HCT116 (cell line): ENCODE results near the gene CARD8. TPM values are rescaled to one million over a fixed set of nuclear protein-coding genes. Genes with fewer than 3 reads are reported as not detected.

Experiments
- ATAC-seq: fragments of 200-7000 bp; cut with Tn5 transposase; 2 replicates; pipeline ENCODE4 v1.9.1; 2020; ENCODE audit warnings: mild to moderate bottlenecking, moderate library complexity
- BruUV-seq: library from RNA; stranded (reverse); fragments of 400-500 nt; replicated peaks from 2 replicates; lab custom pipeline; 2021; lab: Mats Ljungman, UMichigan
- CTCF ChIA-PET: fragments of 300-600 bp; sonication (Branson Sonifier 250); formaldehyde crosslinking; loops from one replicate; lab custom pipeline; 2021; ENCODE audit warnings: antibody characterized with exemption; lab: Charles Lee
- POLR2A ChIA-PET: fragments of 300-600, 350-600 bp; sonication (Branson Sonifier 250); formaldehyde crosslinking; loops from one replicate; lab custom pipeline; 2021; ENCODE audit warnings: antibody characterized with exemption; lab: Charles Lee
- RAD21 ChIA-PET, 2 experiments: fragments of 300-600 bp; sonication (Branson Sonifier 250); formaldehyde crosslinking; loops; one replicate each; lab custom pipeline; 2023; ENCODE audit warnings: low total read pairs in 2 of 2; ENCODE audit not compliant: uncharacterized antibody in 2 of 2, unreplicated experiment in 2 of 2, low non-redundant PET in 1 of 2; lab: Charles Lee
- DNase-seq: peaks from one replicate; pipeline ENCODE4 v3.0.0-alpha.2; 2010; ENCODE audit warnings: low read depth, low spot score
- H2AFZ ChIP-seq: fragments of 200-600 bp; shearing (Covaris generic), sonication (generic); 2 replicates; pipeline ENCODE4 v1.6.1; 2017; ENCODE audit warnings: low read depth, mixed run types, mixed read lengths, antibody characterized with exemption, low read length; ENCODE audit not compliant: poor library complexity, severe bottlenecking
- H3K27ac ChIP-seq: 2 replicates; pipeline ENCODE4 v1.5.1; 2012; ENCODE audit warnings: low read depth, low read length
- H3K27me3 ChIP-seq: fragments of 200-600 bp; sonication (generic); 2 replicates; pipeline ENCODE4 v1.6.1; 2016; ENCODE audit warnings: mixed run types, low read length, mixed read lengths; ENCODE audit not compliant: insufficient read depth
- H3K36me3 ChIP-seq, 2 experiments: fragments of 200-500 bp in 1 of 2; fragments of 200-600 bp in 1 of 2; sonication (Bioruptor generic) in 1 of 2; sonication (generic) in 1 of 2; 2 replicates each; pipeline versions ENCODE4 v1.5.1 to v1.6.1; 2014 to 2016; ENCODE audit warnings: low read length in 2 of 2, inconsistent platforms in 1 of 2, mixed read lengths in 1 of 2, mixed run types in 1 of 2; ENCODE audit not compliant: insufficient read depth in 2 of 2, control insufficient read depth in 1 of 2
- H3K4me1 ChIP-seq, 2 experiments: fragments of 200-600 bp in 1 of 2; sonication (generic) in 1 of 2; 2 replicates each; pipeline versions ENCODE4 v1.5.1 to v1.6.1; 2012 to 2017; ENCODE audit warnings: low read length in 2 of 2, inconsistent platforms in 1 of 2, mild to moderate bottlenecking in 1 of 2, mixed read lengths in 1 of 2, mixed run types in 1 of 2, moderate library complexity in 1 of 2; ENCODE audit not compliant: insufficient read depth in 2 of 2, control insufficient read depth in 1 of 2
- H3K4me2 ChIP-seq: fragments of 200-600 bp; sonication (generic); 2 replicates; pipeline ENCODE4 v1.6.1; 2017; ENCODE audit warnings: mixed run types, low read length, mixed read lengths
- H3K4me3 ChIP-seq, 2 experiments: fragments of 200-600 bp in 1 of 2; sonication (generic) in 1 of 2; replicated peaks in 1 of 2; 2 replicates each; pipeline ENCODE4 v1.5.1; 2011 to 2016; ENCODE audit warnings: low read length in 2 of 2, control low read depth in 1 of 2, low read depth in 1 of 2, mild to moderate bottlenecking in 1 of 2, mixed read lengths in 1 of 2, mixed run types in 1 of 2
- H3K79me2 ChIP-seq: fragments of 200-600 bp; sonication (generic); 2 replicates; pipeline ENCODE4 v1.6.1; 2017; ENCODE audit warnings: mild to moderate bottlenecking, mixed run types, low read length, moderate library complexity, mixed read lengths; ENCODE audit not compliant: insufficient read depth
- H3K9ac ChIP-seq: fragments of 200-600 bp; sonication (generic); 2 replicates; pipeline ENCODE4 v1.6.1; 2016; ENCODE audit warnings: low read length, mixed read lengths
- H3K9me2 ChIP-seq: fragments of 200-600 bp; sonication (generic), shearing (Covaris generic); 2 replicates; pipeline ENCODE4 v1.6.1; 2017; ENCODE audit warnings: mixed run types, mild to moderate bottlenecking, moderate library complexity; ENCODE audit not compliant: insufficient read depth
- H3K9me3 ChIP-seq, 2 experiments: fragments of 200-500 bp in 1 of 2; fragments of 200-600 bp in 1 of 2; sonication (Bioruptor generic) in 1 of 2; sonication (generic) in 1 of 2; 2 replicates each; pipeline ENCODE4 v1.6.1; 2014 to 2017; ENCODE audit warnings: low read length in 2 of 2, mixed read lengths in 2 of 2, inconsistent platforms in 1 of 2, low read depth in 1 of 2, mild to moderate bottlenecking in 1 of 2, mixed run types in 1 of 2, moderate library complexity in 1 of 2; ENCODE audit not compliant: control insufficient read depth in 1 of 2, insufficient read depth in 1 of 2
- H4K20me1 ChIP-seq: fragments of 200-600 bp; sonication (generic), shearing (Covaris generic); 2 replicates; pipeline ENCODE4 v1.6.1; 2017; ENCODE audit warnings: mixed run types, mild to moderate bottlenecking, moderate library complexity; ENCODE audit not compliant: insufficient read depth
- CBX3 ChIP-seq: IDR thresholded peaks from 2 replicates; pipeline ENCODE4 v1.6.1; 2012; ENCODE audit warnings: low read depth
- CEBPB ChIP-seq: IDR thresholded peaks from 2 replicates; pipeline ENCODE4 v1.6.1; 2012; ENCODE audit warnings: low read depth
- CTCF ChIP-seq, 3 experiments: fragments of 200-600 bp in 1 of 3; sonication (generic) in 1 of 3; IDR thresholded peaks in 2 of 3; conservative IDR thresholded peaks in 1 of 3; 2 replicates each; pipeline ENCODE4 v1.5.1; 2012 to 2017; ENCODE audit warnings: low read depth in 2 of 3, low read length in 2 of 3, antibody characterized with exemption in 1 of 3, borderline replicate concordance in 1 of 3, control low read depth in 1 of 3, mild to moderate bottlenecking in 1 of 3, mixed read lengths in 1 of 3, mixed run types in 1 of 3, moderate library complexity in 1 of 3; ENCODE audit not compliant: insufficient read depth in 1 of 3
- EGR1 ChIP-seq: IDR thresholded peaks from 2 replicates; pipeline ENCODE4 v1.6.1; 2012; ENCODE audit warnings: low read depth
- ELF1 ChIP-seq: IDR thresholded peaks from 2 replicates; pipeline ENCODE4 v1.6.1; 2012; ENCODE audit warnings: low read depth, borderline replicate concordance
- EZH2 ChIP-seq: fragments of 200-600 bp; sonication (generic); IDR thresholded peaks from 2 replicates; pipeline ENCODE4 v1.6.1; 2017; ENCODE audit warnings: antibody characterized with exemption, mixed run types
- FOSL1 ChIP-seq: IDR thresholded peaks from 2 replicates; pipeline ENCODE4 v1.6.1; 2012; ENCODE audit warnings: low read depth
- JUND ChIP-seq: IDR thresholded peaks from 2 replicates; pipeline ENCODE4 v1.6.1; 2012
- MAX ChIP-seq: IDR thresholded peaks from 2 replicates; pipeline ENCODE4 v1.6.1; 2012
- POLR2AphosphoS5 ChIP-seq: IDR thresholded peaks from 2 replicates; pipeline ENCODE4 v1.6.1; 2011; ENCODE audit warnings: mild to moderate bottlenecking, low read depth, low read length, moderate library complexity
- RAD21 ChIP-seq: IDR thresholded peaks from 2 replicates; pipeline ENCODE4 v1.6.1; 2012; ENCODE audit warnings: low read depth, mild to moderate bottlenecking
- SIN3A ChIP-seq: IDR thresholded peaks from 2 replicates; pipeline ENCODE4 v1.6.1; 2012; ENCODE audit warnings: low read depth
- YY1 ChIP-seq: IDR thresholded peaks from 2 replicates; pipeline ENCODE4 v1.6.1; 2011; ENCODE audit warnings: low read length, low read depth, moderate library complexity, mild to moderate bottlenecking; ENCODE audit not compliant: insufficient replicate concordance; ENCODE audit errors: extremely low read depth
- ZNF274 ChIP-seq: fragments of 200-500 bp; sonication (Bioruptor generic); IDR thresholded peaks from 2 replicates; pipeline ENCODE4 v1.6.1; 2014; ENCODE audit warnings: mild to moderate bottlenecking, low read depth, low read length, inconsistent platforms
- intact Hi-C: fragments of 100-400 bp; cut with micrococcal nuclease; formaldehyde crosslinking; loops from 2 replicates; pipeline ENCODE4 v1.10.0; 2022
- total RNA-seq: library from RNA; stranded (reverse); gene quantifications from one replicate; pipeline ENCODE4 v1.2.1, GENCODE V29; 2021; ENCODE audit not compliant: unreplicated experiment
- TF ChIP-seq, protein P1 (sequence below): IDR thresholded peaks from 2 replicates; pipeline ENCODE4 v1.6.1; 2012; ENCODE audit warnings: low read depth
- TF ChIP-seq, protein P2 (sequence below): IDR thresholded peaks from 2 replicates; pipeline ENCODE4 v1.6.1; 2011; ENCODE audit warnings: mild to moderate bottlenecking, low read length, moderate library complexity; ENCODE audit not compliant: insufficient replicate concordance; ENCODE audit errors: extremely low read depth
- TF ChIP-seq, protein P3 (sequence below): IDR thresholded peaks from 2 replicates; pipeline ENCODE4 v1.6.1; 2012

Gene CARD8
- total RNA-seq, 1 experiment from 2014 or later: 17.5 TPM

- TF ChIP-seq CEBPB (no peak), MAX (no peak), ELF1 (no peak), CTCF (IDR thresholded peaks at IDR 0.05 in 2 of 3, conservative IDR thresholded peaks at IDR 0.05 in 1 of 3; ENCODE audit: borderline replicate concordance in 1 of 3, insufficient read depth in 1 of 3, low read depth in 2 of 3, low read length in 2 of 3) (no peak), RAD21 (no peak), POLR2AphosphoS5 (no peak), SIN3A (no peak), ZNF274 (no peak), JUND (no peak), FOSL1 (no peak), YY1 (no peak), EGR1 (no peak), EZH2 (no peak), CBX3 (no peak)
- TF ChIP-seq, protein P1, sequence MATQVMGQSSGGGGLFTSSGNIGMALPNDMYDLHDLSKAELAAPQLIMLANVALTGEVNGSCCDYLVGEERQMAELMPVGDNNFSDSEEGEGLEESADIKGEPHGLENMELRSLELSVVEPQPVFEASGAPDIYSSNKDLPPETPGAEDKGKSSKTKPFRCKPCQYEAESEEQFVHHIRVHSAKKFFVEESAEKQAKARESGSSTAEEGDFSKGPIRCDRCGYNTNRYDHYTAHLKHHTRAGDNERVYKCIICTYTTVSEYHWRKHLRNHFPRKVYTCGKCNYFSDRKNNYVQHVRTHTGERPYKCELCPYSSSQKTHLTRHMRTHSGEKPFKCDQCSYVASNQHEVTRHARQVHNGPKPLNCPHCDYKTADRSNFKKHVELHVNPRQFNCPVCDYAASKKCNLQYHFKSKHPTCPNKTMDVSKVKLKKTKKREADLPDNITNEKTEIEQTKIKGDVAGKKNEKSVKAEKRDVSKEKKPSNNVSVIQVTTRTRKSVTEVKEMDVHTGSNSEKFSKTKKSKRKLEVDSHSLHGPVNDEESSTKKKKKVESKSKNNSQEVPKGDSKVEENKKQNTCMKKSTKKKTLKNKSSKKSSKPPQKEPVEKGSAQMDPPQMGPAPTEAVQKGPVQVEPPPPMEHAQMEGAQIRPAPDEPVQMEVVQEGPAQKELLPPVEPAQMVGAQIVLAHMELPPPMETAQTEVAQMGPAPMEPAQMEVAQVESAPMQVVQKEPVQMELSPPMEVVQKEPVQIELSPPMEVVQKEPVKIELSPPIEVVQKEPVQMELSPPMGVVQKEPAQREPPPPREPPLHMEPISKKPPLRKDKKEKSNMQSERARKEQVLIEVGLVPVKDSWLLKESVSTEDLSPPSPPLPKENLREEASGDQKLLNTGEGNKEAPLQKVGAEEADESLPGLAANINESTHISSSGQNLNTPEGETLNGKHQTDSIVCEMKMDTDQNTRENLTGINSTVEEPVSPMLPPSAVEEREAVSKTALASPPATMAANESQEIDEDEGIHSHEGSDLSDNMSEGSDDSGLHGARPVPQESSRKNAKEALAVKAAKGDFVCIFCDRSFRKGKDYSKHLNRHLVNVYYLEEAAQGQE: no peak
- TF ChIP-seq, protein P2, sequence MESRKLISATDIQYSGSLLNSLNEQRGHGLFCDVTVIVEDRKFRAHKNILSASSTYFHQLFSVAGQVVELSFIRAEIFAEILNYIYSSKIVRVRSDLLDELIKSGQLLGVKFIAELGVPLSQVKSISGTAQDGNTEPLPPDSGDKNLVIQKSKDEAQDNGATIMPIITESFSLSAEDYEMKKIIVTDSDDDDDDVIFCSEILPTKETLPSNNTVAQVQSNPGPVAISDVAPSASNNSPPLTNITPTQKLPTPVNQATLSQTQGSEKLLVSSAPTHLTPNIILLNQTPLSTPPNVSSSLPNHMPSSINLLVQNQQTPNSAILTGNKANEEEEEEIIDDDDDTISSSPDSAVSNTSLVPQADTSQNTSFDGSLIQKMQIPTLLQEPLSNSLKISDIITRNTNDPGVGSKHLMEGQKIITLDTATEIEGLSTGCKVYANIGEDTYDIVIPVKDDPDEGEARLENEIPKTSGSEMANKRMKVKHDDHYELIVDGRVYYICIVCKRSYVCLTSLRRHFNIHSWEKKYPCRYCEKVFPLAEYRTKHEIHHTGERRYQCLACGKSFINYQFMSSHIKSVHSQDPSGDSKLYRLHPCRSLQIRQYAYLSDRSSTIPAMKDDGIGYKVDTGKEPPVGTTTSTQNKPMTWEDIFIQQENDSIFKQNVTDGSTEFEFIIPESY: no peak
- TF ChIP-seq, protein P3, sequence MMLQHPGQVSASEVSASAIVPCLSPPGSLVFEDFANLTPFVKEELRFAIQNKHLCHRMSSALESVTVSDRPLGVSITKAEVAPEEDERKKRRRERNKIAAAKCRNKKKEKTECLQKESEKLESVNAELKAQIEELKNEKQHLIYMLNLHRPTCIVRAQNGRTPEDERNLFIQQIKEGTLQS: no peak
- no TSS peak for BruUV-seq
- no peak overlapping the region for H2AFZ ChIP-seq
- peaks cover 16% of the 10 kb centered on the region for H3K79me2 ChIP-seq
- H3K9ac ChIP-seq: no peak overlapping the region
- no peaks in the 10 kb centered on the region for H3K27me3 ChIP-seq
- no peak overlapping the region for H3K4me2 ChIP-seq
- intact Hi-C loops: no loop called here
- H3K4me1 ChIP-seq: peaks cover 4 to 9% of the 10 kb centered on the region in 2 experiments; a peak in 3 of 4 replicates
- no peak overlapping the region for H3K4me3 ChIP-seq
- CTCF ChIA-PET: no interaction called here
- ATAC-seq: no peak
- POLR2A ChIA-PET: no interaction called here
- H3K9me2 ChIP-seq: no peaks in the 10 kb centered on the region
- no peak for DNase-seq
- H3K36me3 ChIP-seq: peaks cover 8 to 28% of the 10 kb centered on the region in 2 experiments; a peak in 3 of 4 replicates
- RAD21 ChIA-PET: no interaction called here
- H4K20me1 ChIP-seq: no peaks in the 10 kb centered on the region
- peaks cover 0 to 2% of the 10 kb centered on the region in 2 experiments; a peak in 1 of 4 replicates for H3K9me3 ChIP-seq
- H3K27ac ChIP-seq: no peak overlapping the region
Observed at GRCh38 chr19:48175578-48175977, 80.1 kb downstream of the CARD8 start.
